Epithelial cell of esophagus (primary cell): ENCODE data around the gene LCP2.

Experiments
- DNase-seq: peaks from one replicate; pipeline ENCODE4 v3.0.0; 2010; ENCODE audit warnings: low read depth
- H3K4me3 ChIP-seq: 2 replicates; pipeline ENCODE4 v1.5.1; 2011; ENCODE audit warnings: mild to moderate bottlenecking, low read length, control low read depth
- CTCF ChIP-seq: IDR thresholded peaks from 2 replicates; pipeline ENCODE4 v1.5.1; 2011; ENCODE audit warnings: low read depth, mild to moderate bottlenecking, low read length, control low read depth, inconsistent platforms; ENCODE audit not compliant: insufficient read depth; ENCODE audit errors: missing control alignments

LCP2 gene

GRCh38 chr5:170300361-170301013, 2.9 kb upstream of the LCP2 start:
- H3K4me3 ChIP-seq: no peak overlapping the region
- no peak for TF ChIP-seq CTCF
- no peak for DNase-seq

GRCh38 chr5:170296935-170297588, 515 bp downstream of the LCP2 start:
- no peak overlapping the region for H3K4me3 ChIP-seq
- no peak for TF ChIP-seq CTCF
- no peak for DNase-seq

- TF ChIP-seq CTCF: no peak
- DNase-seq: no peak
- H3K4me3 ChIP-seq: no peak overlapping the region
Observed at GRCh38 chr5:170296036-170296934, 1.3 kb downstream of the LCP2 start.

GRCh38 chr5:170294556-170294955, 3.0 kb downstream of the LCP2 start:
- H3K4me3 ChIP-seq: no peak overlapping the region
- no peak for TF ChIP-seq CTCF
- DNase-seq: no peak

- no peak for TF ChIP-seq CTCF
- no peak overlapping the region for H3K4me3 ChIP-seq
- no peak for DNase-seq
Observed at GRCh38 chr5:170294057-170294456, 3.5 kb downstream of the LCP2 start.

- TF ChIP-seq CTCF: no peak
- no peak overlapping the region for H3K4me3 ChIP-seq
- DNase-seq: no peak
Observed at GRCh38 chr5:170293273-170293672, 4.3 kb downstream of the LCP2 start.
